Cardiac fibroblast (primary cell): ENCODE data around the gene DIRAS1.

Source experiments
- DNase-seq, 2 donors: peaks; one replicate each; pipeline versions ENCODE4 v3.0.0 to v3.0.0-alpha.2; 2010; ENCODE audit warnings: low read depth in 2 of 2
- H3K4me3 ChIP-seq, 2 donors: replicated peaks in 1 of 2; 1 replicate in 1 of 2; 2 replicates in 1 of 2; pipeline ENCODE4 v1.5.1; 2011; ENCODE audit warnings: low read depth in 2 of 2, low read length in 2 of 2, mild to moderate bottlenecking in 2 of 2, moderate library complexity in 1 of 2
- CTCF ChIP-seq: IDR thresholded peaks from one replicate; pipeline ENCODE4 v1.5.1; 2011; ENCODE audit warnings: low read depth, mild to moderate bottlenecking, low read length, inconsistent platforms

DIRAS1 gene

GRCh38 chr19:2701361-2702169 is 19.6 kb downstream of the DIRAS1 start:
- TF ChIP-seq CTCF: no peak
- no peak overlapping the region for H3K4me3 ChIP-seq

GRCh38 chr19:2700660-2701360 is 20.4 kb downstream of the DIRAS1 start:
- TF ChIP-seq CTCF: no peak
- DNase-seq: no peak
- no peak overlapping the region for H3K4me3 ChIP-seq

More at GRCh38 chr19:2701361-2702169, 19.6 kb downstream of the DIRAS1 start:
- DNase-seq: no peak

GRCh38 chr19:2699413-2700140 is 21.6 kb downstream of the DIRAS1 start:
- no peak overlapping the region for H3K4me3 ChIP-seq
- DNase-seq: no peak
- no peak for TF ChIP-seq CTCF

GRCh38 chr19:2694196-2694595 is 27.0 kb downstream of the DIRAS1 start:
- DNase-seq: no peak

GRCh38 chr19:2693492-2694160 is 27.5 kb downstream of the DIRAS1 start:
- DNase-seq: no peak
- no peak for TF ChIP-seq CTCF
- no peak overlapping the region for H3K4me3 ChIP-seq

More at GRCh38 chr19:2694196-2694595, 27.0 kb downstream of the DIRAS1 start:
- TF ChIP-seq CTCF: no peak
- H3K4me3 ChIP-seq: no peak overlapping the region

- TF ChIP-seq CTCF: no peak
- DNase-seq: no peak
- no peak overlapping the region for H3K4me3 ChIP-seq
Observed at GRCh38 chr19:2691951-2692350, 29.2 kb downstream of the DIRAS1 start.
